HG02840 (cell line): ENCODE data around the gene EN2.

Experiments
- ATAC-seq: cut with Tn5 transposase; IDR thresholded peaks from one replicate; pipeline ENCODE4 v1.9.1; 2021; ENCODE audit warnings: mild to moderate bottlenecking, moderate library complexity, moderate number of reproducible peaks; ENCODE audit not compliant: unreplicated experiment, low FRiP score

The EN2 gene

DNA sequence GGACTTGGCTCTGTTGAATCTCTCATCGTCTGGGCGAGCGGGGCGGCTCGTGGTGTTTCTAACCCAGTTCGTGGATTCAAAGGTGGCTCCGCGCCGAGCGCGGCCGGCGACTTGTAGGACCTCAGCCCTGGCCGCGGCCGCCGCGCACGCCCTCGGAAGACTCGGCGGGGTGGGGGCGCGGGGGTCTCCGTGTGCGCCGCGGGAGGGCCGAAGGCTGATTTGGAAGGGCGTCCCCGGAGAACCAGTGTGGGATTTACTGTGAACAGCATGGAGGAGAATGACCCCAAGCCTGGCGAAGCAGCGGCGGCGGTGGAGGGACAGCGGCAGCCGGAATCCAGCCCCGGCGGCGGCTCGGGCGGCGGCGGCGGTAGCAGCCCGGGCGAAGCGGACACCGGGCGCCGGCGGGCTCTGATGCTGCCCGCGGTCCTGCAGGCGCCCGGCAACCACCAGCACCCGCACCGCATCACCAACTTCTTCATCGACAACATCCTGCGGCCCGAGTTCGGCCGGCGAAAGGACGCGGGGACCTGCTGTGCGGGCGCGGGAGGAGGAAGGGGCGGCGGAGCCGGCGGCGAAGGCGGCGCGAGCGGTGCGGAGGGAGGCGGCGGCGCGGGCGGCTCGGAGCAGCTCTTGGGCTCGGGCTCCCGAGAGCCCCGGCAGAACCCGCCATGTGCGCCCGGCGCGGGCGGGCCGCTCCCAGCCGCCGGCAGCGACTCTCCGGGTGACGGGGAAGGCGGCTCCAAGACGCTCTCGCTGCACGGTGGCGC is at the start of gene EN2:
TSS of gene EN2 (plus strand) at position 19 of the 767 bp plus-strand sequence. CDS start at position 268, 249 bp downstream.
- ATAC-seq = no peak

- ATAC-seq = no peak
These were observed 49.0 kb upstream of the EN2 start for GRCh38 chr7:155408651-155409586.

DNA sequence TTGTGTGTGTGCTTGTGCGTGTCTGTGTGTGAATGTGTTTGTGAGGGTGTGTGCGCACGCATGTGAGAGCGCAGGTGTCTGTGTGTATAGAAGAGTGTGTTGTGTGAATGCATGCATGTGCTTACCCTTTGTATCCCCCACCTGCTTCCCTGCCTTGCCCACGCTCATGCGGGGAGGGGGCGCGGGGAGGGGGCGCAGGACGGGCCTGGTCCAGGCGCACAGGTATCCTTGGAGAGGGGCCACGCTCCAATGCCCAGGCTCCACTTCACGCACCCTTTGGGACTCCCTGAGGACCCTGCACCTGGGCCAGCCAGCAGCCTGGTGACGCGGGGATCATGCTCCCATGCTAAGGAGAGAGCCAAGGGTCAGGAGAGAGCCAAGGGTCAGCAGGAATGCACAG is 47.9 kb upstream of the EN2 start:
- no peak for ATAC-seq

DNA sequence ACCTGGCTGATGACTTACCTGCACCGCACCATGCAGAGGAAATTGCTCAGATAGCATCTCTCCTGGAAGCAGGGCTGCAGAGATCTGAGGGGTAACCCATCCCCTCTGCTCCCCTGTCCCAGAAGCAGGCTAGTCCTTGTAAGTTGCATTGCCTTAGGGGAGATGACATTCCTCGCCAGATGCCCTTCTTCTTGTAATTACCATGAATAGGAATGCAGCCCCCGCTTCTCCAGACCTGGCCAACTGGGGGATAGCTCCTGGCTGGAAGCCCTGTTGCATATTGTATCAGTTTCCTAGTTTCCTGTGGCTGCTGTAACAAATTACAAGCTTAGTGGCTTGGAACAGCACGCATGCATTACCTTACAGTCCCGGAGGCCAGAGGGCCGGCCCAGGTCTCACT is 47.5 kb upstream of the EN2 start:
- no peak for ATAC-seq

DNA sequence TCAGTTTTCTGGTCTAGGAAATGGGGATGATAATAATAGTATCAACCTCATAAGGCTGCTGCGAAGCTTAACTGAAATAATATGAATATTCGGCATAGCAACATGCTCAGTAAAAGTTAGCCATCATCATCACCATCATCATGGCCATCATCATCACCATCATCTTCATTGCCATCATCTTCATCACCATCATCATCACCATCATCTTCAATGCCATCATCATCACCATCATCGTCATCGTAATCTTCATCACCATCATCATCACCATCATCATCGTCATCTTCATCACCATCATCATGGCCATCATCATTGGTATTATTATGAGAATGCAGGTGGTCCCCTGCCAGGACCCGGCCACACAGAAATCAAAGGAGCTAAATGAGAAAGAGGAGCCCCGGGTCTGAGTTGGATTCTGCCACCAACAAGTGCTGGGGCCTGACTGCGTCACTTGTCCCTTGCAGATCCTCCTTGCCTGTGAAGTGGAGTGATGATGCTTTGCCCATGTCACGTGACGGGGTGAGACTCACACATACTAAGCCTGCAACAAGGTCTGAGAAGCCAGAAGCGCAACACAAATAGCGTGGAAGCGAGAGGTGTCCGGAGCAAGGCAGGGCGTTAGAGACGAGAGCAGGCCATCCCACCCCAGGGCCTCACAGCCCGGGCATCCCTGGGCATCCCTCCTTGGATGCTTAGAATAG is 46.1 kb upstream of the EN2 start:
- no peak for ATAC-seq

GRCh38 chr7:155412416-155413253 is 45.3 kb upstream of the EN2 start:
- ATAC-seq = no peak

GRCh38 chr7:155414547-155415492 is 43.1 kb upstream of the EN2 start:
- no peak for ATAC-seq

DNA sequence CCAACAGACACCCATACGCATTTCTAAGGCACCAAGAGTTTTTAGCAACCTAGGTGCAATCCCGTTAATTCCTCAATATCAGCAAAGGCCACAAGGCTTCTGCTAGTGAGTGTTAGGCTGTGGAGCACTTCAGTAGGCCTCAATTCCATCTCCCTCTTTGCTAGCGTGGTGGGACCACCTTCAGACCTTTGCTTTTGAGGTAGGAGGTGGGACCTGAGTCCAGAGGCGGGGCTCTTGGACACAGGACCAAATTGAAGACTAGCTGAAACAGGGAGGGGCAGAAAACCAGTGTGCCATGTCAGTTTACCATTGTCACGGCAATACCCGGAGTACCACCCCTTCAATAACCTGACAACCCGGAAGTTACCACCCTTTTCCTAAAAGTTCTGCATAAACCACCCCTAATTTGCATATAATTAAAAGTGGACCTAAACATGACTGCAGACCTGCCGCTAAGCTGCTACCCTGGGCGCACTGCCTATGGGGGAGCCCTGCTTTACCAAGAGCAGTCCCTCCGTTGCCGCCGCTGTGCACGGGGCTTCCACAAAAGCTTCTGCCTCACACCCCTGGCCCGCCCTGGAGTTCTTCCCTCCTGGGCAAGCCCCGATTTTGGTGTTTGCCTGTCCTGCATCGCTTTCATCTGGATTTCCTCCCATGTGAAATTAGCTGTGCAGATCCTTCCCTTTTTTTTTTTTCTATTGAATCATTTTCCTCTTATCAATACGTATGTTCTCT is 41.1 kb upstream of the EN2 start:
- ATAC-seq = no peak

GRCh38 chr7:155418304-155418703 is 39.6 kb upstream of the EN2 start:
- no peak for ATAC-seq

DNA sequence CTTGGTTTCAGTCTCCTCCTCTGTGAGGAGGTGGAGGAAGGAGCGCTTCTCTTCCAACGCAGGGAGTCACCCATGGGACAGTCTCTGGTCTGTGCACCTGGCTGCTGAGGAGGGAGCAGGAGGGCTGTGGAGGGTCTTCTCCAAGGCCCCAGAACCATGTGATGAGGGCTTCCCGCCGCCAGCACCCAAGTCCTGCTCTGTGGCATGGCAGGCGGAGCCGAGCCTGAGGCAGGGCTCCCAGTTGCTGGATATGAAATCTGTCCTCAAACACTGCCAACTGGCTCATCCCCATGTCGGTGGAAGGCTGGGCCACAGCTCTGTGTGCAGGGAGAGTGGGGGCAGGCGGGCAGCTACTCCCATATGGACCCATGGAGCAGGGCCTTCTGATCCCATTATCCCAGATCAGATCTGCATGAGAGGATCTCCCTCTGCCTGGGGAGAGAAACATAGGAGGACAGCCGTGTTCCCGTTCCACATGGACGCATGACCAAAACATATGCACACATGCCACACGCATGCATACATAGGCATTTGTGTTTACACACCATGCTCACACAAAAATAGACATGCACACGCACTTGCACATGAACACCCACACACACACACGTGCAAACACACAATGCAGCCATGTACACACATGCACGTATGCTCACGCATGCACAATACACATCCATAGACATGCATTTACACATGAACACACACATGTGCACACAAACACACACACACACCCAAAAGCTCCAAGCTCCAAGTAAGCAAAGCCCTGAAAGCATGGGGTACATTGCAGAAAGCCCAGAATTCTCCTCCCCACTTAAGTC is 38.8 kb upstream of the EN2 start:
- ATAC-seq = no peak

GRCh38 chr7:155420116-155420515 is 37.8 kb upstream of the EN2 start:
- no peak for ATAC-seq

- ATAC-seq = no peak
These were observed 35.8 kb upstream of the EN2 start for GRCh38 chr7:155422151-155422550.

DNA sequence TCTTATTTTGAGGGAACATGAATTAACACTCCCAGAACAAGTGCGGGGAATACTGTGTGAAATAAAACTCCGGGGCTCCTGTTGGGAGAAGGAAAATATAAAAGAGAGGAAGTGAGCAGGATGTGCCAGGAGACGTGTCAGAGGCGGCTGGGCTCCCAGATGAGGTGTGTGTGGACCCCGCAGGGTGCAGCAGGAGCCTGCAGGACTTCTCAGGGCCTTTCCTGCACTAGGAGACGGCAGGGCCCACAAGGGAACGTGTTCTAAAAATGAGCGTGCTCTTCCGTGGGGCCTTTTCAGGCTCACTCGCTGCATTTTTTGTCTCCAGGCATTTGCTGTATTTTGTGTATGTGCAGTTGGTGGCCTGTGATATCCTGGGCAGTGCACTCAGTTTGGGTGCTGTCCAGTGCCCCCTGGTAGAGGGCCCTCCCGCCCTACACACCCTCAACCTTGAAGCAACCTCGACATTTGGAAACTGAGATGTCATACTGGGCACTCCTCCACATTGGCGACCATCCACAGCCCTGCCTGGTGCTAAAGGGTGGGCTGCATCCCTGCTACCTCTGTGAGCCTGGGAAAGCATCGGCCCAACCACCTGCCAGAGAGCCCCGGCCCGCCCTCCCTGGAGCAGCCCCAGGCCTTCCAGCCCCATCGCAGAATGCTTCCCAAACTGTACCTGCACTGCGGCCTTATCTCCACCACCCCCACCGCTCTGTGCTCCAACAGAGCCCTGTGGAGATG is 35.2 kb upstream of the EN2 start:
- ATAC-seq = no peak

DNA sequence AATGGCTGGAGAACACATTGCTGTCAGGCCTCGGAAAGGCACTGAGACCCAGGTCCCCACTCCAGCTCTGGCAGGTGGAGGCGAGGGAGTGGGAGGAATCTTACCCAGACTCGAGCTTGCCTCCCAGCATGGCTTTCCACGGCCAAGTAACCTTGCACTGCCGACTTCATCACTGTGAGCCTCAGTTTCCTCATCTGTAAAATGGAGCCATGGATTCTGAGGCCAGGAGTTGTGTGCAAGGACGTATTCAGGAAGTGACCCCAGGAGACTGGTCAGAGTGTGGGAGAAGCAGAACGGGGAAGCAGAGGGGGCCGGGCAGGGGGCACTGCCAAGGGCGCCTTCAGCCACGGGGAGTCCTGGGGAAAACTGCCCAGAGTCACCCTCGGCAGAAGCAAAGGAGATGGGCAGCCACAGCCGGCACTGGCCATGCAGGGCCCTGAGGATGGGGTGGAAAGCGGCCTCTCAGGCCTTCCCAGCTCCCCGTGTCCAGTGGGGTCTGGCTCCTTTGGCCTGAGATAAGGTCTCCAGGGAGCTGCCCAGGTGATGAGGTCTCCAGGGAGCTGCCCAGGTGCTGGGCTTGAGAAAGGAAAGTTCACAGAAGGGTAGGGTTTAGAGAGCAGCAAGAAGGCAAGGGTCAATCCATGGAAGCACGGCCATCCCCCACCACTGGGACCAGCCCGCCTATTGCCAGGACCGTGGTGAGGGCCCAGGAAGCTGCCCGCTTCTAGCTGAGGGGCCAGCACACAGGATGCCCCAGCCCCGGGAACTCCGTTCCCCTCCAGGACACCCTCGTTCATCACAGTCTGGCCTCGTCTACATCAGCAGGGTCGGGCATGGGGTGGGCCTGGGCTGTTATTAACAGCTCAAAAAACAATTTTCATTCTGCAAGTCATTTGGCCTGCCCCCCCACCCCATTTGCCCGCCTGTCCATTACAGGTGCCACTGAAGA is 34.3 kb upstream of the EN2 start:
- no peak for ATAC-seq

DNA sequence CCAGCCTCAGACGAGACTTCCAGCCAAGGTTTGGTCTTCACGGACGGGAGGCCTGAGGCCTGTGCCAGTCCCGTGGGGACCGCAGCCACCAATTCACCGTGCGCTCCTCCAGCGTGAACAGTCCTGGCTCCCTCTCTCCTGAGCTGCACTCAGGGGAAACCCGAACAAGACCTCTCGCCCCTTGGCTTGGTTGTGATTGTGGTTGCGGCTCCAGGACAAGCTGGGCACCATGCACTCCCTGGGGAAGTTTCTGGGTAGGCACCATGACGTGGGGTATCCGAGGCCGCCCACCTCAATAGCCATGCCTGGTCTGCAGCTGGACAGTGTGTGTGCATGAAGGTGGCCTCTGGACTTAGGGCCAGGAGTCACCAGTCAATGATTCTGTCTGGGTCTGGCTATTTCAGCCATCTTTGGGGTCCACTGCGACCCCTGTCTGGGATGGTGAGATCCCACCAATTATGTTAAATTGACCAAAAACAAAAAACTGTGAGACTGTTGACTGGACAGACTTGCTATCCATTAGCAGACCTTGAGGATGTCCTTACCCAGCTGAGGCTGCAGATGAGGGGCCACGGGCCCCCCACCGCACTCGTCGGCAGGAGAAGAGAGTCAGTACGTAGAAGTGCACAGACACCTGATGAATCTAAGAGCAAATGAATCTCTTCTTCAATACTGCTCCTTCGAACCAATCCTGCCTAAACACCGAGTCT is 33.5 kb upstream of the EN2 start:
- no peak for ATAC-seq
